Endothelial cell of umbilical vein (primary cell): Measurements from ENCODE around the gene FBXW4. TPM values are rescaled to one million over a fixed set of nuclear protein-coding genes. Genes with fewer than 3 reads are reported as not detected.

Experiments
- BruUV-seq: library from RNA; stranded (reverse); fragments of 400-500 nt; replicated peaks from 2 replicates; lab custom pipeline; 2021; lab: Mats Ljungman, UMichigan
- CTCF ChIA-PET: fragments of 300-600, 350-600 bp; sonication (Branson Sonifier 250); formaldehyde crosslinking; loops from one replicate; lab custom pipeline; 2021; ENCODE audit warnings: antibody characterized with exemption, inconsistent platforms; lab: Charles Lee
- POLR2A ChIA-PET: fragments of 300-600, 350-600 bp; sonication (Branson Sonifier 250); formaldehyde crosslinking; loops from one replicate; lab custom pipeline; 2021; ENCODE audit warnings: antibody characterized with exemption, inconsistent platforms; lab: Charles Lee
- DNase-seq: peaks from one replicate; pipeline ENCODE4 v3.0.0-alpha.2; 2011; ENCODE audit warnings: low read depth, low spot score
- FAIRE-seq: peaks from 2 replicates; lab custom pipeline; 2011; peaks lifted over from hg19 to GRCh38; lab: Jason Lieb, UNC
- H2AFZ ChIP-seq: 2 replicates; pipeline ENCODE4 v1.6.0; 2012; ENCODE audit warnings: low read depth, low read length, control low read depth, inconsistent platforms
- H3K27ac ChIP-seq: 2 replicates; pipeline ENCODE4 v1.5.1; 2011; ENCODE audit warnings: low read depth, mild to moderate bottlenecking, control low read depth, low read length, moderate library complexity; ENCODE audit not compliant: insufficient read depth
- H3K27me3 ChIP-seq, 2 experiments: 2 replicates each; pipeline versions ENCODE4 v1.6.0 to v1.6.1; 2011; ENCODE audit warnings: low read length in 2 of 2, mixed read lengths in 1 of 2; ENCODE audit not compliant: control insufficient read depth in 2 of 2, insufficient read depth in 2 of 2
- H3K36me3 ChIP-seq, 2 experiments: 2 replicates in 1 of 2; 3 replicates in 1 of 2; pipeline ENCODE4 v1.5.1; 2011; ENCODE audit warnings: low read length in 2 of 2, mild to moderate bottlenecking in 1 of 2, moderate library complexity in 1 of 2; ENCODE audit not compliant: control insufficient read depth in 2 of 2, insufficient read depth in 2 of 2; ENCODE audit errors: extremely low read depth in 1 of 2
- H3K4me1 ChIP-seq: 3 replicates; pipeline ENCODE4 v1.5.1; 2011; ENCODE audit warnings: mild to moderate bottlenecking, low read length; ENCODE audit not compliant: control insufficient read depth, insufficient read depth; ENCODE audit errors: extremely low read depth
- H3K4me2 ChIP-seq: 2 replicates; pipeline ENCODE4 v1.6.1; 2011; ENCODE audit warnings: low read length, control low read depth, mixed read lengths; ENCODE audit not compliant: insufficient read depth
- H3K4me3 ChIP-seq, 3 experiments: fragments of 200-600 bp in 1 of 3; sonication (generic), shearing (Covaris generic) in 1 of 3; replicated peaks in 1 of 3; 2 replicates each; pipeline ENCODE4 v1.5.1; 2011 to 2016; ENCODE audit warnings: control low read depth in 3 of 3, low read length in 3 of 3, mild to moderate bottlenecking in 2 of 3, inconsistent platforms in 1 of 3, low read depth in 1 of 3, moderate library complexity in 1 of 3; ENCODE audit not compliant: insufficient read depth in 1 of 3
- H3K79me2 ChIP-seq: 2 replicates; pipeline ENCODE4 v1.6.0; 2012; ENCODE audit warnings: low read length, inconsistent platforms; ENCODE audit not compliant: control insufficient read depth, insufficient read depth
- H3K9ac ChIP-seq: replicated peaks from 2 replicates; pipeline ENCODE3; 2011; ENCODE audit warnings: low read length, control low read depth; ENCODE audit not compliant: insufficient read depth; ENCODE audit errors: extremely low read depth
- H3K9me1 ChIP-seq: replicated peaks from 3 replicates; pipeline ENCODE4 v1.6.0; 2011; ENCODE audit warnings: mild to moderate bottlenecking, low read length; ENCODE audit not compliant: control insufficient read depth, insufficient read depth; ENCODE audit errors: extremely low read depth
- H3K9me3 ChIP-seq: replicated peaks from 2 replicates; pipeline ENCODE4 v1.5.1; 2012; ENCODE audit warnings: low read length, inconsistent platforms; ENCODE audit not compliant: control insufficient read depth, insufficient read depth
- H4K20me1 ChIP-seq: replicated peaks from 2 replicates; pipeline ENCODE3; 2011; ENCODE audit warnings: mild to moderate bottlenecking, low read length; ENCODE audit not compliant: control insufficient read depth, insufficient read depth; ENCODE audit errors: extremely low read depth
- EZH2 ChIP-seq: IDR thresholded peaks from 2 replicates; pipeline ENCODE4 v1.6.1; 2012; ENCODE audit warnings: borderline replicate concordance, low read depth, mild to moderate bottlenecking, moderate library complexity, low read length, inconsistent platforms; ENCODE audit not compliant: severe bottlenecking
- FOS ChIP-seq: IDR thresholded peaks from 2 replicates; pipeline ENCODE4 v1.6.1; 2011; ENCODE audit warnings: mild to moderate bottlenecking, low read length, moderate library complexity, borderline replicate concordance; ENCODE audit not compliant: insufficient read depth
- GATA2 ChIP-seq: IDR thresholded peaks from 2 replicates; pipeline ENCODE4 v1.7.0; 2011; ENCODE audit warnings: low read depth, mild to moderate bottlenecking, moderate library complexity, mixed read lengths, low read length; ENCODE audit not compliant: insufficient read length, insufficient read depth
- JUN ChIP-seq: IDR thresholded peaks from 2 replicates; pipeline ENCODE4 v1.6.1; 2011; ENCODE audit warnings: borderline replicate concordance, low read depth; ENCODE audit not compliant: insufficient read length, insufficient read depth
- MYC ChIP-seq: IDR thresholded peaks from one replicate; pipeline ENCODE4 v1.6.1; 2011; ENCODE audit warnings: mild to moderate bottlenecking, low read depth, low read length
- POLR2A ChIP-seq: IDR thresholded peaks from 2 replicates; pipeline ENCODE4 v1.6.1; 2012; ENCODE audit warnings: low read depth, mild to moderate bottlenecking, control low read depth, low read length
- POLR2AphosphoS5 ChIP-seq: IDR thresholded peaks from 2 replicates; pipeline ENCODE4 v1.6.1; 2012; ENCODE audit warnings: low read depth, mild to moderate bottlenecking, control low read depth, low read length, moderate library complexity; ENCODE audit not compliant: insufficient read depth
- dilution Hi-C: fragments of 300-500 bp; cut with MboI; formaldehyde crosslinking; loops from one replicate; pipeline ENCODE4 v1.15.0; 2019; ENCODE audit warnings: low sequenced_read_pairs; ENCODE audit not compliant: extremely low pct_ligation_motif_present
- intact Hi-C: fragments of 100-400 bp; cut with micrococcal nuclease; formaldehyde crosslinking; loops from one replicate; pipeline ENCODE4 v1.10.0; 2022
- polyA plus RNA-seq, 4 experiments: library from polyadenylated mRNA; depleted of rRNA in 3 of 4; stranded (reverse) in 3 of 4; unstranded in 1 of 4; fragments of >200 nt; gene quantifications; 2 replicates each; pipeline versions ENCODE4 v1.2.1 to v1.2.3, GENCODE V29; 2011 to 2012; ENCODE audit warnings: missing spikeins in 1 of 4
- total RNA-seq: library from RNA; stranded (reverse); gene quantifications from 2 replicates; pipeline ENCODE4 v1.2.3, GENCODE V29; 2021
- TF ChIP-seq, protein P1 (sequence below): IDR thresholded peaks from 2 replicates; pipeline ENCODE4 v1.6.1; 2011; ENCODE audit not compliant: insufficient read depth, insufficient read length
- TF ChIP-seq, protein P2 (sequence below), 2 donors: IDR thresholded peaks; 1 replicate in 1 of 2; 2 replicates in 1 of 2; pipeline ENCODE4 v1.5.1; 2011; ENCODE audit warnings: low read length in 2 of 2, mild to moderate bottlenecking in 2 of 2, moderate library complexity in 2 of 2, control low read depth in 1 of 2, inconsistent platforms in 1 of 2, low read depth in 1 of 2; ENCODE audit not compliant: insufficient read depth in 1 of 2; ENCODE audit errors: extremely low read depth in 1 of 2

Gene FBXW4
- total and polyA plus RNA-seq, 2 donors (not counting 3 experiments of a cell fraction or from before 2014, with no cell fraction given), result 20.8 to 21.1 TPM

DNA sequence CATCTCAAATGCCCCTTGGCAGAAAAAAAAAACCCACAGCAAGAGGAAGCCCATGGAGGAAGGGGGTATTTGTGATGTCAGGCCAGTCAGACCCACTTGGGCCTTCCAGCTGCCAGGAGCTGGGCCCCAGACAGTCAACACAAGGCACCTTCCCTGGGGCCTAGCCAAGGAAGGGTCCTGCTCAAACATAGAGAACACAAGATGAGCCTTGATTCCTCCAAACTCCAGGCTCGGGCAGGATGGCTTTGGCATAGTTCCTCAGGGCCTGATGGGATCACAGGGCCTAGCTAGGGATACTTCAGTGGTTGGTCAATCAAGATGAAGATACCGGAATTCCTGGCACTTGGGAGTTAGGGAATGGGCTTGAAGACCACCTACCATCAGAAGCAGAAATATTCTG, 76.1 kb downstream of the FBXW4 start:
- CTCF ChIA-PET, result interaction anchor here (0.9 to 1.2 kb wide), 3 partner anchors 9 to 16 kb away, joined by 3 to 5 read pairs (median 3); no protein-coding TSS in a partner anchor
- no peak for FAIRE-seq
- Histone ChIP-seq H3K27me3 (no peaks in the 10 kb centered on the region), H4K20me1 (no peaks in the 10 kb centered on the region), H3K36me3 (peaks cover 0 to 4% of the 10 kb centered on the region in 2 experiments), H2AFZ (no peak overlapping the region), H3K9me1 (no peaks in the 10 kb centered on the region), H3K9ac (no peak overlapping the region), H3K4me1 (no peaks in the 10 kb centered on the region), H3K4me3 (no peak overlapping the region), H3K4me2 (no peak overlapping the region), H3K79me2 (no peaks in the 10 kb centered on the region), H3K27ac (no peak overlapping the region), H3K9me3 (no peaks in the 10 kb centered on the region)
- dilution Hi-C loops, result no loop called here
- no peak for TF ChIP-seq GATA2
- TF ChIP-seq JUN, result no peak
- TF ChIP-seq MYC, result no peak
- no peak for TF ChIP-seq FOS
- TF ChIP-seq EZH2, result no peak
- TF ChIP-seq, protein P1, sequence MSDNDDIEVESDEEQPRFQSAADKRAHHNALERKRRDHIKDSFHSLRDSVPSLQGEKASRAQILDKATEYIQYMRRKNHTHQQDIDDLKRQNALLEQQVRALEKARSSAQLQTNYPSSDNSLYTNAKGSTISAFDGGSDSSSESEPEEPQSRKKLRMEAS, result no peak
- no peak for TF ChIP-seq POLR2A
- no peak for TF ChIP-seq POLR2AphosphoS5
- TF ChIP-seq, protein P2, sequence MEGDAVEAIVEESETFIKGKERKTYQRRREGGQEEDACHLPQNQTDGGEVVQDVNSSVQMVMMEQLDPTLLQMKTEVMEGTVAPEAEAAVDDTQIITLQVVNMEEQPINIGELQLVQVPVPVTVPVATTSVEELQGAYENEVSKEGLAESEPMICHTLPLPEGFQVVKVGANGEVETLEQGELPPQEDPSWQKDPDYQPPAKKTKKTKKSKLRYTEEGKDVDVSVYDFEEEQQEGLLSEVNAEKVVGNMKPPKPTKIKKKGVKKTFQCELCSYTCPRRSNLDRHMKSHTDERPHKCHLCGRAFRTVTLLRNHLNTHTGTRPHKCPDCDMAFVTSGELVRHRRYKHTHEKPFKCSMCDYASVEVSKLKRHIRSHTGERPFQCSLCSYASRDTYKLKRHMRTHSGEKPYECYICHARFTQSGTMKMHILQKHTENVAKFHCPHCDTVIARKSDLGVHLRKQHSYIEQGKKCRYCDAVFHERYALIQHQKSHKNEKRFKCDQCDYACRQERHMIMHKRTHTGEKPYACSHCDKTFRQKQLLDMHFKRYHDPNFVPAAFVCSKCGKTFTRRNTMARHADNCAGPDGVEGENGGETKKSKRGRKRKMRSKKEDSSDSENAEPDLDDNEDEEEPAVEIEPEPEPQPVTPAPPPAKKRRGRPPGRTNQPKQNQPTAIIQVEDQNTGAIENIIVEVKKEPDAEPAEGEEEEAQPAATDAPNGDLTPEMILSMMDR (IDR thresholded peaks at IDR 0.05; ENCODE audit: extremely low read depth in 1 of 2, insufficient read depth in 1 of 2, low read depth in 1 of 2, low read length in 2 of 2), result no peak
- no peak for DNase-seq
- BruUV-seq, result no TSS peak
- intact Hi-C loops, result no loop called here
- POLR2A ChIA-PET, result interaction anchor here (0.6 kb wide), 1 partner anchor 217 kb away, joined by 4 read pairs; no protein-coding TSS in a partner anchor
